ENCODE data around the gene RAPGEF5.

Gene RAPGEF5

GRCh38 chr7:22202141-22202540 is 154.8 kb downstream of the RAPGEF5 start:
- TF ChIP-seq CTCF (IDR thresholded peaks at IDR 0.05) (no peak), ZFX (IDR thresholded peaks at IDR 0.05; ENCODE audit: borderline replicate concordance) (no peak)
- H3K27ac ChIP-seq = no peak overlapping the region

- no peak overlapping the region for H3K27ac ChIP-seq
- no peak for TF ChIP-seq ZFX (IDR thresholded peaks at IDR 0.05; ENCODE audit: borderline replicate concordance)
- no peak for TF ChIP-seq CTCF (IDR thresholded peaks at IDR 0.05)
These were observed 155.6 kb downstream of the RAPGEF5 start for GRCh38 chr7:22201186-22201880.

- TF ChIP-seq ZFX (IDR thresholded peaks at IDR 0.05; ENCODE audit: borderline replicate concordance) (no peak), CTCF (IDR thresholded peaks at IDR 0.05) (no peak)
- H3K27ac ChIP-seq = no peak overlapping the region
These were observed 156.2 kb downstream of the RAPGEF5 start for GRCh38 chr7:22200777-22201176.

- TF ChIP-seq ZFX (IDR thresholded peaks at IDR 0.05; ENCODE audit: borderline replicate concordance) (no peak), CTCF (IDR thresholded peaks at IDR 0.05) (no peak)
- no peak overlapping the region for H3K27ac ChIP-seq
These were observed 156.7 kb downstream of the RAPGEF5 start for GRCh38 chr7:22200238-22200637.

GRCh38 chr7:22197376-22197775 is 159.6 kb downstream of the RAPGEF5 start:
- TF ChIP-seq ZFX (IDR thresholded peaks at IDR 0.05; ENCODE audit: borderline replicate concordance) (no peak), CTCF (IDR thresholded peaks at IDR 0.05) (no peak)
- no peak overlapping the region for H3K27ac ChIP-seq

- TF ChIP-seq CTCF (IDR thresholded peaks at IDR 0.05) (no peak), ZFX (IDR thresholded peaks at IDR 0.05; ENCODE audit: borderline replicate concordance) (no peak)
- no peak overlapping the region for H3K27ac ChIP-seq
These were observed 160.5 kb downstream of the RAPGEF5 start for GRCh38 chr7:22196429-22196828.

- H3K27ac ChIP-seq = no peak overlapping the region
- TF ChIP-seq CTCF (IDR thresholded peaks at IDR 0.05) = no peak
- no peak for TF ChIP-seq ZFX (IDR thresholded peaks at IDR 0.05; ENCODE audit: borderline replicate concordance)
These were observed 161.4 kb downstream of the RAPGEF5 start for GRCh38 chr7:22195397-22196172.

Measured in 22Rv1 (cell line).